Measurements from ENCODE around the gene SLC49A4. TPM values are rescaled to one million over a fixed set of nuclear protein-coding genes. Genes with fewer than 3 reads are reported as not detected.

The SLC49A4 gene
- total RNA-seq, 2 experiments from 2014 or later, result 2.3 to 2.7 TPM

DNA sequence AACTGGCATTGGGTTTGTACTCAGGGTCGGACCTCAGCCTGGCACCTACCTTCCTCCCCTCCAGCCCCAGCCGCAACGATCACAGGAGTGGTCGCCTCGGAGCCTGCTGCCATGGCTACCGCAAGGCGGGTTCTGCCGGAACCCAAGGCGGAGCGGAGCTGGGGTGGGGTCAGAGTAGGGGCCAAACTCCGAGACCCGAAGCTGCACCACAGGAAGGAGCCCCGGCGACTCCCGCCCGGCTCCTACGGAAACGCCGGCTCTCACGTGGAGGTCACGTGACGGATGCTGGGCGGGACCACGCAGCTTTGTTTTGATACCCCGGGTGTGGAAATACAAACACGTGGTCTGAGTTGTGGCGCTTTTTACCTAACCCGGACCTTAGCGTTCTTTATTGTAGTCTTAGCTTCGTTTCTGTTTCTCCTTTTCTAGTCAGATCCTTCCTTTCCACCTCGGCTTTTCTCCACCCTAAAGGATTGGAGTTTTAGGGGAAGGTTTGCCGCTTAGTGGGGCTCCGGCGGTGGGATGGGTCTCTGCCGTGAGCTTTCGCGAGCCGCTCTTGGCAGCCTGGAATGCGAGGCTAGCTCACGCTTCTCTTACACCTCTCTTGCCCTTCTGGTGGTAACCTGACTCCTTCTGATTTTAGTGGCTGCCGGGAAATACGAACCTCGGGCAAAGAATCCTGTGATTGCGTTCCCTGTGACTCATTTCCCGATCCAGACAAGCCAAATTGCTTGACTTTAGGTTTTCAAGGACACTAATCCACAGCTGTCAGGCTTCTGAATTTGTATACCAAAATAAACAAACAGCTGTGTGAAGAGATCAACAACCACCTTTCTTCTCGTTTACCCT, 1.1 kb upstream of the SLC49A4 start, which contains the start of gene HSPBAP1:
Gene HSPBAP1, minus strand, starts transcription at position 264 of the 849 bp plus-strand sequence. Its CDS starts 151 bp downstream, at position 113.
- peak within 1 kb of the TSS; percentile 82 for H3K27ac Mint-ChIP-seq
- POLR2A ChIA-PET, result interaction anchor here (1.4 kb wide), 1 partner anchor 410 kb away, joined by 3 read pairs; the partner anchor contains the start of gene FAM162A
- peak within 1 kb of the TSS; percentile 85 for H3K4me3 Mint-ChIP-seq
- intact Hi-C loops (cut with micrococcal nuclease), result loop anchor here (5.0 to 10.0 kb wide), 5 partner anchors 231 to 791 kb away; partner anchors contain the start of genes DTX3L, FAM162A, HACD2 and MIX23
- no peaks in the 10 kb centered on the region for H3K27me3 Mint-ChIP-seq
- peaks cover 29% of the 10 kb centered on the region for H3K4me1 Mint-ChIP-seq (ENCODE audit: low read depth)
- CTCF ChIA-PET, result interaction anchor here (0.9 to 1.4 kb wide), 5 partner anchors 36 to 235 kb away, joined by 3 to 5 read pairs (median 3); no protein-coding TSS in a partner anchor
- peak; percentile 93 for DNase-seq
- H3K36me3 Mint-ChIP-seq, result no peaks in the 10 kb centered on the region
- no peaks in the 10 kb centered on the region for H3K9me3 Mint-ChIP-seq

DNA sequence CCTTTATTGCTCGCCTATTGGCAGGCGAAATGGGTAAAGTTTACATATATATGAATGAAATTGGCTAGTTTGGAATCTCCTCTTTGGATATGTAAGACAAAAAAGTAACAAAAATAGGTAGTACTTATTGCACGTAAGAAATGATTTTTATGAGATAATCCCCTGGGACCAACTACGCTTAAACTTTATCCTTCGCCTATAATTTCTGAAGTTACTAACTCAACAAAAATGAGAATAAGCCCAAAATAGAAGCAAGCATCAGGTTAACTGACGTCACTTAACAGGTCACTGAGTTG, 438 bp upstream of the SLC49A4 start:
- Mint-ChIP-seq H3K27me3 (no peaks in the 10 kb centered on the region), H3K36me3 (no peaks in the 10 kb centered on the region), H3K4me1 (ENCODE audit: low read depth) (peaks cover 26% of the 10 kb centered on the region), H3K27ac (peak overlapping the region; percentile 82), H3K9me3 (no peaks in the 10 kb centered on the region), H3K4me3 (peak overlapping the region; percentile 85)
- intact Hi-C loops (cut with micrococcal nuclease), result loop anchor here (5.0 to 10.0 kb wide), 5 partner anchors 232 to 790 kb away; partner anchors contain the start of genes DTX3L, FAM162A, HACD2 and MIX23
- no peak for DNase-seq
- ChIA-PET POLR2A (interaction anchor here (1.4 kb wide), 1 partner anchor 410 kb away, joined by 3 read pairs; the partner anchor contains the start of gene FAM162A), CTCF (interaction anchor here (1.3 kb wide), 2 partner anchors 39 to 116 kb away, joined by 4 to 5 read pairs; no protein-coding TSS in a partner anchor)

DNA sequence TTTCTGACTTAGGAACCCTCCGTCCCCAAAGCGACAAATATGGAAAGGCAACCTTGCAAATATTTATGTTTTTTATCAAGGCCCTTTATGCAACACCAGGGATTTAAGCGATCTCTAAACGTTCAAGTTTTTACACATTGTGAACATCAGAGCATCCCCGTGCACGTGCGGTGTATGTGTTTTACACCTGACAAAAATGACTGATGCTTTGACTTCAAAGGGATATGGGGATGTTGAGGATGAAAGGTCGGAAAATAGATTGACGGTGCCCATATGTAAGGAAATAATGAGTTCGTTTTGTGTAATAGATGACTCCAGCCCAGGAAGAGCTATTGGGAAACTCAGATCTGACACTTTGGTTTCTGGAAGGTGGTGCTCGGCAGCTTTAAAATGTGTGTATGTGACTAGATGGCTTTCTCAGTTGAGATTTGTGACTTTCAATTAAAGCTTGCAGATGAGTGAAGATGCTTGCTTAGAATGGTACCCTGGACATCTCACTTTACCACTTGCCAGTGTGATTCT, 866 bp downstream of the SLC49A4 start:
- intact Hi-C loops (cut with micrococcal nuclease), result loop anchor here (5.0 to 10.0 kb wide), 4 partner anchors 381 to 789 kb away; partner anchors contain the start of genes HACD2, SEC22A and WDR5B
- Mint-ChIP-seq H3K36me3 (no peaks in the 10 kb centered on the region), H3K4me1 (ENCODE audit: low read depth) (peaks cover 22% of the 10 kb centered on the region), H3K27ac (no peak overlapping the region), H3K27me3 (no peaks in the 10 kb centered on the region), H3K4me3 (peak overlapping the region; percentile 72), H3K9me3 (no peaks in the 10 kb centered on the region)
- ChIA-PET CTCF (interaction anchor here (0.7 kb wide), 1 partner anchor 234 kb away, joined by 3 read pairs; no protein-coding TSS in a partner anchor), POLR2A (interaction anchor here (0.7 kb wide), 1 partner anchor 115 kb away, joined by 3 read pairs; the partner anchor contains the start of gene PARP14)
- DNase-seq, result peak; percentile 29

DNA sequence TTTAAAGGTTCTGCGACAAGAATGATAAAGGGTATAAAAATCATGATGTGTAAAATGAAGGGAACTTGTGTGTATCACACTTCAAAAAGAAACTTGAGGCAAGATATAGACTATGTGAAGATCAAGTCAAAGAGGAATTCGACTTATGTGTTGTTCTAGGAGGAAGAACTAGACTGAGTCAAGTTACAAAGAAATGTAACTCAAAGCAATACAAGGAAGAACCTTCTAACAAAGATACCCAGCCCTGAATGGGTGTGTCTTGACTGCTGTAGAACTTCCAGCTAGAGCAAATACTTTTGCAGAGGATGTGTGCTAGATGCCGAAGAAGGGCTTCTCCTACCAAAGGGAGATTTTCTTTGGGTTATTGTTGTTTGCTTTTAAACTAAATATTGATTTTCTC, 2.4 kb downstream of the SLC49A4 start:
- ChIA-PET POLR2A (no interaction called here), CTCF (no interaction called here)
- H3K27ac Mint-ChIP-seq, result peak overlapping the region; percentile 35
- H3K36me3 Mint-ChIP-seq, result peaks cover 2% of the 10 kb centered on the region
- H3K4me3 Mint-ChIP-seq, result no peak overlapping the region
- H3K4me1 Mint-ChIP-seq (ENCODE audit: low read depth), result peaks cover 22% of the 10 kb centered on the region
- intact Hi-C loops (cut with micrococcal nuclease), result loop anchor here (5.0 to 10.0 kb wide), 4 partner anchors 382 to 788 kb away; partner anchors contain the start of genes HACD2, SEC22A and WDR5B
- H3K9me3 Mint-ChIP-seq, result no peaks in the 10 kb centered on the region
- no peak for DNase-seq
- H3K27me3 Mint-ChIP-seq, result no peaks in the 10 kb centered on the region

DNA sequence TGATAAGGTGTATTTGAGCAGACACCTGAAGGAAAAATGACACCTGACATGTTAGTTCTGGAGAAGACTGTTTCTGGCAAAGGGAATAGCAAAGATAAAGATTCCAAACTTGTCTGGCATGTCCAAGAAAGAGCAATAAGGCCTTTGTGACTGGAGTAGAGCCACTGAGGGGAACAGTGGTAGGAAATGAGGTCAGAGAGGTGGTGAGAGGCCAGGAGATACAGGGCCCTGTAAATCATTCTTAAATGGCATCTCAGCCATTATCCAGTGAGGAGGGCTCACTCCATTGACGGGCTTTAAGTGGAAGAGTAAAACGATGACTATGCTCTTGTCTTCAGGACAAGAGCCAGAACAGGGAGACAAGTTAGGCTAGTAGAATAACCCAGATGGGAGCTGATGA, 4.5 kb downstream of the SLC49A4 start:
- peaks cover 4% of the 10 kb centered on the region for H3K36me3 Mint-ChIP-seq
- POLR2A ChIA-PET, result no interaction called here

DNA sequence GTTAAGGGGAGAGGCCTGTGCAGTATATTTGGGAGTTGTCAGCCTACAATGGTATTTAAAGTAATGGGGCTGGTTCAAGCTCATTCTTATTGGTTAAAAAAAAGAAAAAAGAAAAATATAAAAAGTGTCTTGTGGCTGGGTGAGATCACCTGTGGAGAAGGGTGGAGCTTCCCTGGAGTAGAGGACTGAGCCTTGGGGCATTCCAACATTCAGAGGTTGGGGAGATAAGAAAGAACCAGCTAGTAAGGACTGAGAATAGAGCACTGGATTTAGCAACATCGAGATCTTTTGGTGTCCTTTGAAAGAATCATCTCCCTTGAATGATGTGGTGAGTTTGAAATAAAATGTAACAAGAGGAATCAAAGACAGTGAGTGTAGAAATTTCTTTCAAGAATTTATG, 5.2 kb downstream of the SLC49A4 start:
- CTCF ChIA-PET, result no interaction called here
- intact Hi-C loops (cut with micrococcal nuclease), result no loop called here
- Mint-ChIP-seq H3K4me1 (ENCODE audit: low read depth) (peaks cover 31% of the 10 kb centered on the region), H3K4me3 (no peak overlapping the region), H3K36me3 (peaks cover 4% of the 10 kb centered on the region), H3K9me3 (peaks cover 2% of the 10 kb centered on the region), H3K27me3 (no peaks in the 10 kb centered on the region), H3K27ac (no peak overlapping the region)
- POLR2A ChIA-PET, result interaction anchor here (0.7 kb wide), 1 partner anchor 778 kb away, joined by 3 read pairs; the partner anchor contains the start of gene ILDR1
- no peak for DNase-seq

More for the DNA sequence above, 4.5 kb downstream of the SLC49A4 start:
- Mint-ChIP-seq H3K9me3 (peaks cover 2% of the 10 kb centered on the region), H3K4me1 (ENCODE audit: low read depth) (peaks cover 31% of the 10 kb centered on the region), H3K27ac (no peak overlapping the region), H3K4me3 (no peak overlapping the region), H3K27me3 (no peaks in the 10 kb centered on the region)
- intact Hi-C loops (cut with micrococcal nuclease), result loop anchor here (5.0 to 10.0 kb wide), 4 partner anchors 385 to 785 kb away; partner anchors contain the start of genes HACD2, SEC22A and WDR5B
- DNase-seq, result no peak
- CTCF ChIA-PET, result no interaction called here

- peaks cover 4% of the 10 kb centered on the region for H3K36me3 Mint-ChIP-seq
- peaks cover 2% of the 10 kb centered on the region for H3K9me3 Mint-ChIP-seq
- no peak overlapping the region for H3K4me3 Mint-ChIP-seq
- no peak for DNase-seq
- CTCF ChIA-PET, result interaction anchor here (0.6 kb wide), 1 partner anchor 416 kb away, joined by 3 read pairs; no protein-coding TSS in a partner anchor
- intact Hi-C loops (cut with micrococcal nuclease), result no loop called here
- H3K27ac Mint-ChIP-seq, result no peak overlapping the region
- H3K4me1 Mint-ChIP-seq (ENCODE audit: low read depth), result peaks cover 28% of the 10 kb centered on the region
- POLR2A ChIA-PET, result no interaction called here
- no peaks in the 10 kb centered on the region for H3K27me3 Mint-ChIP-seq
These were observed 5.9 kb downstream of the SLC49A4 start for GRCh38 chr3:122800706-122801237.

DNA sequence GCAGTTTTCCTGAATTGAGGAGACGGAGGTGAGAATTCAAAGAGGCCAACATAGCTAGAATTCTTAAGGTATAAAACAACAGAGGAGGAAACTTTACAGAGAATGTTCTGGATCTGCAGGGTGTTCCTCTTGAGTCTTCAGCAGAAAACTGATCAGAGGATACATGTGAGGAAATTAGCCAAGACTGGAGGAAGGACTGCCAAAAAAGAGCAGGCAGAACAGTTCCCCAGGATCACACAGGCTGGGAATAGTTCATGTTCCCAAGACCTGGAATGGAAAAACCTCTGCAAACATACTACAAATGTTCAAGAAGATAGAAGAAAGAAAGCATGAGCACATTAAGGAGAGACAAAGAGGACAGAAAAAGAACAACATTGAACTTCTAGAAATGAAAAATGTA, 7.5 kb downstream of the SLC49A4 start:
- DNase-seq, result no peak
- ChIA-PET POLR2A (no interaction called here), CTCF (no interaction called here)
- Mint-ChIP-seq H3K9me3 (peaks cover 2% of the 10 kb centered on the region), H3K36me3 (peaks cover 7% of the 10 kb centered on the region), H3K27me3 (no peaks in the 10 kb centered on the region), H3K27ac (no peak overlapping the region), H3K4me1 (ENCODE audit: low read depth) (peaks cover 12% of the 10 kb centered on the region), H3K4me3 (no peak overlapping the region)
- intact Hi-C loops (cut with micrococcal nuclease), result no loop called here

DNA sequence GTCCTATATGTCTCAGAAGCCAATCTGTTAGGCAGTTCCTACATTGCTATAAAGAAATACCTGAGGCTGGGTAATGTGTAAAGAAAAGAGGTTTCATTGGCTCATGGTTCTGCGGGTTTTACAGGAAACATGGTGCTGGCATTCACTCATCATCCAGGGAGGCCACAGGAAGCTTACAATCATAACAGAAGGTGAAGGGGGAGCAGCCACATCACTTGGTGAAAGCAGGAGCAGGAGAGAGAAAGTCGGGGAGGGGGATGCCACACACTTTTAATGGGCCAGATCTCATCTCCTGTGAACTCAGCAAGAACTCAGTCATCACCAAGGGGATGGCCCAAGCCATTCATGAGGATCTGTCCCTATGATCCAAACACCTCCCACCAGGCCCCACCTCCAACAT, 9.1 kb downstream of the SLC49A4 start:
- Mint-ChIP-seq H3K4me1 (ENCODE audit: low read depth) (peaks cover 9% of the 10 kb centered on the region), H3K9me3 (peaks cover 2% of the 10 kb centered on the region), H3K4me3 (no peak overlapping the region), H3K27ac (no peak overlapping the region), H3K27me3 (no peaks in the 10 kb centered on the region), H3K36me3 (peaks cover 13% of the 10 kb centered on the region)
- POLR2A ChIA-PET, result no interaction called here
- intact Hi-C loops (cut with micrococcal nuclease), result no loop called here
- CTCF ChIA-PET, result interaction anchor here (0.6 kb wide), 1 partner anchor 271 kb away, joined by 3 read pairs; no protein-coding TSS in a partner anchor
- peak; percentile 48 for DNase-seq

DNA sequence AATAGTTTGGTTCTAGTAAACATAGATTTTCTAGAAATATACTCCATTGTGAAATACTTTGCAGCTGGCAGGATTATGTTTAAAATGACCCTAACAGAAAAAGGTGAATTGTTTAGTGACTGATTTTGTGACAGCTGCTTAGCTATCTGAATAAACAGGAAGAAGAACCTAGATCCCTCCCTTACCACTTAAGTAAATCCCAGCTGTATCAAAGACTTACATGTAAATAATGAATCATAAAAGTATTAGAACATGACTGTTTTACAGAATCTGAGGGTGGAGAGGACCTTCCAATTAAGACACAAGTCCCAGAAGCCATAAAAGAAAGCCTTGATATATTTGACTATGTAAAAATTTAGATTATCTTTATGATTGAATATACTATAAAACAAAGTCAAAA, 15.9 kb downstream of the SLC49A4 start:
- Mint-ChIP-seq H3K4me1 (ENCODE audit: low read depth) (no peaks in the 10 kb centered on the region), H3K27ac (no peak overlapping the region), H3K27me3 (no peaks in the 10 kb centered on the region), H3K4me3 (no peak overlapping the region), H3K9me3 (no peaks in the 10 kb centered on the region), H3K36me3 (peaks cover 10% of the 10 kb centered on the region)
- intact Hi-C loops (cut with micrococcal nuclease), result no loop called here
- ChIA-PET POLR2A (no interaction called here), CTCF (no interaction called here)
- no peak for DNase-seq

GRCh38 chr3:122816587-122816986, 21.7 kb downstream of the SLC49A4 start:
- intact Hi-C loops (cut with micrococcal nuclease), result no loop called here
- no peak for DNase-seq
- no peaks in the 10 kb centered on the region for H3K27me3 Mint-ChIP-seq
- no peaks in the 10 kb centered on the region for H3K4me1 Mint-ChIP-seq (ENCODE audit: low read depth)
- H3K4me3 Mint-ChIP-seq, result no peak overlapping the region
- no peak overlapping the region for H3K27ac Mint-ChIP-seq
- CTCF ChIA-PET, result no interaction called here
- no peaks in the 10 kb centered on the region for H3K9me3 Mint-ChIP-seq
- POLR2A ChIA-PET, result no interaction called here
- peaks cover 5% of the 10 kb centered on the region for H3K36me3 Mint-ChIP-seq
